NT2/D1 (cell line): Measurements from ENCODE around the gene TMEM239.
A peak's percentile ranks its signal among the peaks of the same experiment; 100 is the strongest.

Experiments used
- DNase-seq: peaks from one replicate; pipeline ENCODE4 v3.0.0-alpha.2; 2011; ENCODE audit warnings: low read depth, low spot score
- H3K27me3 ChIP-seq: 2 replicates; pipeline ENCODE4 v1.6.0; 2011; ENCODE audit warnings: mild to moderate bottlenecking; ENCODE audit not compliant: insufficient read length, insufficient read depth
- H3K36me3 ChIP-seq: 2 replicates; pipeline ENCODE4 v1.6.1; 2011; ENCODE audit warnings: mild to moderate bottlenecking, low read length, mixed read lengths; ENCODE audit not compliant: insufficient read depth, insufficient read length
- H3K4me1 ChIP-seq: 2 replicates; pipeline ENCODE4 v1.5.1; 2011; ENCODE audit not compliant: insufficient read depth, insufficient read length
- H3K4me3 ChIP-seq: 2 replicates; pipeline ENCODE4 v1.5.1; 2011; ENCODE audit warnings: low read depth; ENCODE audit not compliant: insufficient read length
- H3K9ac ChIP-seq: 2 replicates; pipeline ENCODE4 v1.6.0; 2011; ENCODE audit warnings: low read depth; ENCODE audit not compliant: insufficient read length
- H3K9me3 ChIP-seq: 2 replicates; pipeline ENCODE4 v1.5.1; 2011; ENCODE audit warnings: mild to moderate bottlenecking, low read length; ENCODE audit not compliant: insufficient read depth
- SUZ12 ChIP-seq: IDR thresholded peaks from 2 replicates; pipeline ENCODE4 v1.6.1; 2011; ENCODE audit not compliant: insufficient read length, insufficient read depth; ENCODE audit errors: extremely low read depth
- YY1 ChIP-seq: IDR thresholded peaks from 2 replicates; pipeline ENCODE4 v1.6.1; 2011; ENCODE audit not compliant: insufficient read length, insufficient read depth
- ZNF274 ChIP-seq: IDR thresholded peaks from 2 replicates; pipeline ENCODE4 v1.6.1; 2011; ENCODE audit warnings: mild to moderate bottlenecking, low read depth, low read length

TMEM239 gene

GRCh38 chr20:2796011-2796660, 20.0 kb upstream of the TMEM239 start:
- no peak for DNase-seq
- H3K36me3 ChIP-seq: peaks cover 54% of the 10 kb centered on the region
- no peaks in the 10 kb centered on the region for H3K4me1 ChIP-seq
- no peaks in the 10 kb centered on the region for H3K9me3 ChIP-seq
- no peaks in the 10 kb centered on the region for H3K27me3 ChIP-seq
- H3K4me3 ChIP-seq: no peak overlapping the region
- TF ChIP-seq SUZ12 (no peak), YY1 (no peak), ZNF274 (no peak)
- no peak overlapping the region for H3K9ac ChIP-seq

DNA sequence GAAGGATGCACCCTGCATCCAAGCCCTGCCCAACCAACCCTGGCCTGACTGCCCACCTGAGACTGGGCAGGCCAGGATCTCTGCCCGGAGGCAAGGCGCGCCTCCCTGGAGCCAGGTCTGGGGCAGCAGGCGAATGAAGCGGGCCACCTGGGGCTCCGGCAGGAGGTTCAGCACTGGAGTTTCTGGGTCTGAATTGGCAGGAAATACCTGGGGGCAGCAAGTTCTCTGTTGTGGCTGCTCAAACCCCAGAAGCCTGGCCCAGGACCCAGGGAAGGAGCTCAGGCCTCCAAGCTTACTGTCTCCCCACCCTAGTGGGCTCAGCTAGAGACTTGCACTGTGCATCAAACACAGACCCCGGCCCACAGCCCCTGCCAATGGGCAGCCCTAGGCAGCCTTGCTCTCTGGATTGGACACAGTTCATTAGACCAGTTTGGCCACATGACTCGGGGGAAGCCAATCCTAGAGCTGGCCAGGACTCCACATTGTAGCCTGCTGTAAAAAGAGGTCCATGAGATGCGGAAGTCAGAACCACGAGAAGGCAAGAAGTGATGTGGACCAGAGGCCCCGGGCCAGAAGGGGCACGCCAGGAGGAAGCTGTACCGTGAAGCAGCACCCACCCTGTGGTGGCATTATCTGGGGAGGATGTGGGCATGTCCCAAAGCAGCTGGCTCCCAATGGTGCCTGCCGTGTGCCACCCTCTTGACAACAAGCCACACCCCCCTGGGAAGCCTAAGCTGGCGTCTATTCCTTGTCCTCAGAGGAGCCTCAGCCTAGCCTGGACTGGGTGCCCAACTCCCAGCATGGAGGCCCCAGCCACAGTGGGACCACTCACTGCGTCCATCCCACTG, 18.8 kb upstream of the TMEM239 start:
- Histone ChIP-seq H3K4me1 (no peaks in the 10 kb centered on the region), H3K9me3 (no peaks in the 10 kb centered on the region), H3K27me3 (peaks cover 9% of the 10 kb centered on the region), H3K9ac (no peak overlapping the region), H3K4me3 (no peak overlapping the region), H3K36me3 (peaks cover 54% of the 10 kb centered on the region)
- TF ChIP-seq YY1 (no peak), ZNF274 (no peak), SUZ12 (no peak)
- DNase-seq: no peak

DNA sequence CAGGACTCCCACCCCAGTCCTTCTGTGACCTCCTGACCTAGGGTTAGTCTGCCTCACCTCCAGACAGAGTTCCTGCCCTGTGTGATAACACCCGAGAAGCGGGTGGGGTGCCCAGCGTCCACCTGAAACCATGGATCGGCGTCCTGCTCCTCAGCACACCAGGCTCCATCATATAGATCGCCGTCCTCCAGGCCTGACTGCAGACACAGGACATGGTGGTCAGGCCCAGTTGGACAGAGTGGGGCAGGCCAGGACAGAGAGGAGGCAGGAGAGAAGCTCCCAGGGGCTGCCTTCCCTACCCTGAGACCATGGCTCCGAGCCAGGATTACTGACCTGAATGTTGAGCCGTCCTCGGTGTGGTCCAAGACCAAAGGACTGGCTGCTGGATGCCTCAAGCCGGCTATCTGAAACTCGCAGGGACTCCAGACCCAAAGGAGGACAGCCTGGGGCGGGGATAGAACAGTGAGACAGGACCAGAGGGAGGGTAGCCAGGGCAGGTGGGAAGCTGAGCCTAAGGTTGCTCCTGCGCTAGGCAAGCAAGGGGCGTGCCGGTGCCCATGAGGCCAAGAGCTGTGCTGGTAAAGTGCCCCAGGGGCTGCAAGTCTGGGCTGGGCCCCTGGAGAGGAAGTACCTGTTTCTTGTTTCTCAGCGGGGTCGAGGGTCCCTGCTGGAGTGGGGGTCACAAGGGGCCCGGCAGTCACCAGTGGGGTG, 17.9 kb upstream of the TMEM239 start:
- TF ChIP-seq YY1: no peak
- Histone ChIP-seq H3K9me3 (no peaks in the 10 kb centered on the region), H3K9ac (peak overlapping the region; percentile 42), H3K36me3 (peaks cover 54% of the 10 kb centered on the region), H3K27me3 (peaks cover 16% of the 10 kb centered on the region), H3K4me1 (no peaks in the 10 kb centered on the region), H3K4me3 (no peak overlapping the region)
- no peak for DNase-seq

GRCh38 chr20:2798814-2799213, 17.4 kb upstream of the TMEM239 start:
- H3K4me1 ChIP-seq: no peaks in the 10 kb centered on the region

DNA sequence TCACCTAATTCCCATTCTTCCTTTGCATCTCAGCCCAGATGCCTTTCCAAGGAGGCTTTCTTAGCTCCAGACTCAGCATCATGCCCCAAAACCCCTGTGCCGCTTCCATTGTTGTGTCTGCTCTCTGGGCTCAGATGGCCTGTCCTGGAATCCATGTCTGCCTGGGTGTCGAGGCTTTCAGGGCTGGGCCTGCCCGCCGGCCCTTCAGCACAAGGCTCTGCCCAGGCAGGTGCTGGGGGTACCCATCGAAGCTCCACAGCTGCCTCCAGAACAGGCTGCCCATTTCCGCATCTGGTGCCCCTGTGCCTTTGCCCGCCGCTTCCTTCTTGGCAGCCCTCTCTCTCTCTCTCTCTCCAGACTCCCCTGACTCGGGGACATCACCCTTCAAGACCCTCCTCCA, 16.9 kb upstream of the TMEM239 start:
- Histone ChIP-seq H3K4me3 (peak overlapping the region; percentile 90), H3K9me3 (no peaks in the 10 kb centered on the region), H3K4me1 (no peaks in the 10 kb centered on the region), H3K9ac (peak overlapping the region; percentile 98), H3K36me3 (peaks cover 44% of the 10 kb centered on the region), H3K27me3 (peaks cover 16% of the 10 kb centered on the region)
- no peak for DNase-seq
- TF ChIP-seq ZNF274: no peak
- no peak for TF ChIP-seq SUZ12
- TF ChIP-seq YY1: no peak

More at GRCh38 chr20:2798814-2799213, 17.4 kb upstream of the TMEM239 start:
- peaks cover 16% of the 10 kb centered on the region for H3K27me3 ChIP-seq
- H3K36me3 ChIP-seq: peaks cover 49% of the 10 kb centered on the region
- no peak for DNase-seq
- H3K9ac ChIP-seq: no peak overlapping the region
- no peak for TF ChIP-seq YY1
- TF ChIP-seq ZNF274: no peak
- no peak for TF ChIP-seq SUZ12
- H3K9me3 ChIP-seq: no peaks in the 10 kb centered on the region
- no peak overlapping the region for H3K4me3 ChIP-seq

DNA sequence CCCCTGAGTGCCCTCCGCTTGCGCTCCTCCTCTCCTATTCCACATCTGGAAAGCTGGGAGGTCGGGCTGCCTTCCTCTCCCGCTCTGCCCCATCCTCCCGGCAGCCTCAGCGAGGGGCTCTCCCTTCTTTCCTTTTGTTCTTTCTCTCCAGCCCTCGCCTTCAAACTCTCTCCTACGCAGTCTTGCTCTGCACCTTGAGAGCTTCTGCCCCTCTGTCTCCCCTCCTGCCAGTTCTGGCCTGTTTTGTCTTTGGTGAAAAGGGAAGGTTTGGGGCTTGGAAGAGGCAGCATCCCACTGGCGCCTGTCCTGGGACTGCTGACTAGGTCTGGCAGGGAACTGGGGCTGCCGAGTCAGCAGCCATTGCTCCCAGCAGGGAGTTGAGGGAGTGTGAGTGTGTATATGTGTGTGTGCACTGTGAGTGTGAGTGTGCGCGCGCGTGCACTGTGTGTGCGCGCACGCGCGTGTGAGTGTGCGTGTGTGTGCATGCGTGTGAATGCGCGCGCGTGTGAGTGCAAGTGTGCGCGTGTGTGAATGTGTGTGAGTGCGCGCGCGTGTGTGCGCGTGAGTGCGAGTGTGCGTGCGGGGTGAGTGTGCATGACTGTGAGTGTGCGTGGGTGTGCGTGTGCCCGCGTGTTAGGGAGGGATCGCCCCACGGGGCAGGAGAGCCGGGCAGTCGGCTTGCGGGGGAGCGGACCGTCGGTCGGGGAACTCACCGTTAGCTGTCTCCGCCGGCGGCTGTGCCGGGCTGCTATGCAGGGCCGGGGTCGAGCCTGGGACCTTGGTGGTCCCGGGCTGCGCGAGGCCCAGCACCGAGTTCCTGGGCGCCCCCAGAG, 16.3 kb upstream of the TMEM239 start:
- peaks cover 16% of the 10 kb centered on the region for H3K27me3 ChIP-seq
- peak overlapping the region; percentile 90 for H3K4me3 ChIP-seq
- no peaks in the 10 kb centered on the region for H3K9me3 ChIP-seq
- H3K4me1 ChIP-seq: no peaks in the 10 kb centered on the region
- TF ChIP-seq SUZ12 (no peak), ZNF274 (no peak), YY1 (no peak)
- DNase-seq: no peak
- H3K9ac ChIP-seq: peak overlapping the region; percentile 98
- peaks cover 38% of the 10 kb centered on the region for H3K36me3 ChIP-seq
